RWPE2 (cell line): ENCODE results near the gene RPL13A.

ENCODE experiments used
- ATAC-seq: fragments of 200-7000 bp; cut with Tn5 transposase; 3 replicates; pipeline ENCODE4 v1.9.1; 2021; ENCODE audit warnings: low read depth
- DNase-seq: peaks from one replicate; pipeline ENCODE4 v3.0.0-alpha.2; 2020; ENCODE audit warnings: low spot score
- H3K27ac ChIP-seq: fragments of 450-650 bp; 2 replicates; pipeline ENCODE4 v1.5.1; 2017; ENCODE audit warnings: mild to moderate bottlenecking; ENCODE audit not compliant: poor library complexity, severe bottlenecking
- H3K27me3 ChIP-seq: fragments of 250-450 bp; sonication (Bioruptor Pico); 2 replicates; pipeline ENCODE4 v1.5.1; 2021; ENCODE audit warnings: mild to moderate bottlenecking, moderate library complexity; ENCODE audit not compliant: insufficient read depth, poor library complexity, severe bottlenecking
- H3K36me3 ChIP-seq: fragments of 250-450 bp; sonication (Bioruptor Pico); 2 replicates; pipeline ENCODE4 v1.5.1; 2020; ENCODE audit warnings: low read depth, mild to moderate bottlenecking, moderate library complexity
- H3K4me1 ChIP-seq: fragments of 250-450 bp; sonication (Bioruptor Pico); 2 replicates; pipeline ENCODE4 v1.5.1; 2021; ENCODE audit warnings: mild to moderate bottlenecking, moderate library complexity; ENCODE audit not compliant: insufficient read depth, poor library complexity, severe bottlenecking
- H3K4me3 ChIP-seq: fragments of 250-450 bp; sonication (Bioruptor Pico); 2 replicates; pipeline ENCODE4 v1.5.1; 2021; ENCODE audit warnings: mild to moderate bottlenecking, moderate library complexity; ENCODE audit not compliant: severe bottlenecking
- H3K9me3 ChIP-seq: fragments of 250-450 bp; sonication (Bioruptor Pico); 2 replicates; pipeline ENCODE4 v1.5.1; 2021; ENCODE audit warnings: mild to moderate bottlenecking, moderate library complexity; ENCODE audit not compliant: severe bottlenecking
- TF ChIP-seq, protein P1 (sequence below): fragments of 450-650 bp; IDR thresholded peaks from one replicate; pipeline ENCODE4 v1.5.1; 2017; ENCODE audit warnings: mild to moderate bottlenecking, moderate library complexity; ENCODE audit not compliant: poor library complexity, severe bottlenecking

Gene RPL13A

DNA sequence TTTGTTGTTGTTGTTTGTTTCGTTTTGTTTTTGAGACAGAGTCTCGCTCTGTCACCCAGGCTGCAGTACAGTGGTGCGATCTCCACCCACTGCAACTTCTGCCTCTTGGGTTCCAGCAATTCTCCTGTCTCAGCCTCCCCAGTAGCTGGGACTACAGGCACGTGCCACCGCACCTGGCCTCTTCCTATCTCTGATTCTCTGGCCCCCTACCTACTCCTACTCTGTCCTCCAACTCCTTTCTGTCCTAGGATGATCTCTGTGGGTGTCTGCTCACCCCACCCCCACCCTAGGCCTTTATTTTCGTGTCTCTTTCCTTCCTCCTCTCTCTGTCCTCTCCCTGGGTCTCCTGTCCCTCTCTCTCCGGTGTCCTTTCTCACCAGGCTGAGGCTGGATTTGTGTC lies 37.0 kb upstream of the RPL13A start:
- Histone ChIP-seq H3K36me3 (peaks cover 30% of the 10 kb centered on the region), H3K27me3 (no peaks in the 10 kb centered on the region), H3K4me1 (peaks cover 6% of the 10 kb centered on the region), H3K9me3 (no peaks in the 10 kb centered on the region), H3K4me3 (peak overlapping the region; percentile 76), H3K27ac (peak overlapping the region; percentile 81)
- TF ChIP-seq, protein P1, sequence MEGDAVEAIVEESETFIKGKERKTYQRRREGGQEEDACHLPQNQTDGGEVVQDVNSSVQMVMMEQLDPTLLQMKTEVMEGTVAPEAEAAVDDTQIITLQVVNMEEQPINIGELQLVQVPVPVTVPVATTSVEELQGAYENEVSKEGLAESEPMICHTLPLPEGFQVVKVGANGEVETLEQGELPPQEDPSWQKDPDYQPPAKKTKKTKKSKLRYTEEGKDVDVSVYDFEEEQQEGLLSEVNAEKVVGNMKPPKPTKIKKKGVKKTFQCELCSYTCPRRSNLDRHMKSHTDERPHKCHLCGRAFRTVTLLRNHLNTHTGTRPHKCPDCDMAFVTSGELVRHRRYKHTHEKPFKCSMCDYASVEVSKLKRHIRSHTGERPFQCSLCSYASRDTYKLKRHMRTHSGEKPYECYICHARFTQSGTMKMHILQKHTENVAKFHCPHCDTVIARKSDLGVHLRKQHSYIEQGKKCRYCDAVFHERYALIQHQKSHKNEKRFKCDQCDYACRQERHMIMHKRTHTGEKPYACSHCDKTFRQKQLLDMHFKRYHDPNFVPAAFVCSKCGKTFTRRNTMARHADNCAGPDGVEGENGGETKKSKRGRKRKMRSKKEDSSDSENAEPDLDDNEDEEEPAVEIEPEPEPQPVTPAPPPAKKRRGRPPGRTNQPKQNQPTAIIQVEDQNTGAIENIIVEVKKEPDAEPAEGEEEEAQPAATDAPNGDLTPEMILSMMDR, result no peak
- no peak for ATAC-seq
- DNase-seq, result no peak

DNA sequence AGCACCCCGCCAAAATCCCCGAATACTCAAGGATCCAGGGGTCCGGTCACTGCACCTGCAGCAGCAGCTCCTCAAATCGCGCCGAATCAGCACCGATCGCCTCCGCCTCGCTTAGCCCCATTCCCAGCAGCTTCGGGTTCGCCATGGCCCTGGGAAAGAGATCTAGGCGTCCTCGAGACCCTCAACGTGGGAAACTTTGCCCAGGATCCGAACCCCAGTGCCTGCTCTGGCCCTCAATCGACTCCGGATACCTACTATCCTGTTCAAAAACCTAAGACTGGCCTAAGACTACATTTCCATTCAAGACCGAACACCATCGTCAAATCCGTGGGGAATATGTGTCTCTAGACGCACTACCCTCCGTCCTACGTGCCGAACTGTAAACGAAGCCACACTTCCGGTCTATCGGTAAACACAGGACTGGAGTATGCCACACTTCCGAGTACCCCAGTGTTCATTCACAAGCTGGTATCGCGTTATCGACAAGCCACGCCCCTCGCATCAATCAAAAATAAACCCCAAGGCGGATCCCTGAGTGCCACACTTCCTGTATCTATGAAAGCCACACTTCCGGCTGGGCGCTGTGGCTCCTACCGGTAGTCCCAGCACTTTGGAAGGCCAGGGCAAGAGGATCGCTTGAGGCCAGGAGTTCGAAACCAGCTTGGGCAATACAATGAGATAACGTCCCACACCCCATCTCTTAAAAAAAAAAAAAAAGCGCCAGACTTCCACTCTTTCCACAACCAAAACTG lies 35.8 kb upstream of the RPL13A start, which contains the start of gene PIH1D1:
Gene PIH1D1, minus strand, starts transcription at position 385 of the 752 bp plus-strand sequence. Its CDS starts 240 bp downstream, at position 145.
- DNase-seq (peak; percentile 97), ATAC-seq (peak; percentile 74)
- peak within 1 kb of the TSS; percentile 76 for H3K4me3 ChIP-seq
- no peaks in the 10 kb centered on the region for H3K27me3 ChIP-seq
- H3K27ac ChIP-seq, result peak within 1 kb of the TSS; percentile 81
- H3K36me3 ChIP-seq, result peaks cover 28% of the 10 kb centered on the region
- TF ChIP-seq, protein P1, result peak; percentile 3
- H3K4me1 ChIP-seq, result peaks cover 6% of the 10 kb centered on the region
- H3K9me3 ChIP-seq, result no peaks in the 10 kb centered on the region

DNA sequence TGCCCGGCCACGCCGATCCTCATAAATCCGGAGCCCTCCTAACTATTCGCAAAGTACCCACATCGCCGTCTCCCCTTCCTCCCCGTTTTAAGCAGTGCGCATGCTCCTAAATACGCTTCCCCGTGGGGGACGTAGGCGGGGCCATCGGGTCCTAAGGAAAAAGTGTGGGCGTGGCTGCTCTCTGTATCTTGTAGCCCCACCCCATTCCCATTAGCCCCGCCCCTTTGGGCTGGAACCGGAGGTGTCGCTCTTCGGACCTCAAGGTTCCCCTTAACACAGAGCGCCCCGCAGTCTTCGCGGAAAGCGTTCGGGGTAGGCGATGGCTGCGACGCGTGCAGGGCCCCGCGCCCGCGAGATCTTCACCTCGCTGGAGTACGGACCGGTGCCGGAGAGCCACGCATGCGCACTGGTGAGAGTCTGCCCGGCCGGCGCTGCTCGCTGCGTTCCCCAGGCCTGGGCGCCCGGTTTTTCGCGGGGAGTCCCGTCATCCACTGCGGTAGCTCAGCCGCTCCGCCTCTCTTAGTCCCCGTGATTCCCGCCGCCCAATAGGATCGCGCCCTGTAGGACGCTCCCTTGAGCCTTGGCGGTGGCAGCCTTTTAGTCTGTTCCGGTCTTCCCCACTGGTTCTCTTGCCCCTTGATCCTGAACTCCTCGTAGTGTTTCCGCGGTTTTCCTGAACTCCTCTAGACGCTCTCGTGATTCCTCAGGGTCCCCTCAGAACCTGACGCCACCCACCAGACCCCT lies 34.2 kb upstream of the RPL13A start, which contains the start of gene ALDH16A1:
Gene ALDH16A1, plus strand, starts transcription at position 213 of the 744 bp plus-strand sequence. Its CDS starts 107 bp downstream, at position 320.
- Histone ChIP-seq H3K4me1 (peaks cover 6% of the 10 kb centered on the region), H3K9me3 (no peaks in the 10 kb centered on the region), H3K27ac (peak within 1 kb of the TSS; percentile 81), H3K36me3 (peaks cover 26% of the 10 kb centered on the region), H3K4me3 (peak within 1 kb of the TSS; percentile 76), H3K27me3 (no peaks in the 10 kb centered on the region)
- DNase-seq (peak; percentile 97), ATAC-seq (peak; percentile 94)
- TF ChIP-seq, protein P1, result no peak

DNA sequence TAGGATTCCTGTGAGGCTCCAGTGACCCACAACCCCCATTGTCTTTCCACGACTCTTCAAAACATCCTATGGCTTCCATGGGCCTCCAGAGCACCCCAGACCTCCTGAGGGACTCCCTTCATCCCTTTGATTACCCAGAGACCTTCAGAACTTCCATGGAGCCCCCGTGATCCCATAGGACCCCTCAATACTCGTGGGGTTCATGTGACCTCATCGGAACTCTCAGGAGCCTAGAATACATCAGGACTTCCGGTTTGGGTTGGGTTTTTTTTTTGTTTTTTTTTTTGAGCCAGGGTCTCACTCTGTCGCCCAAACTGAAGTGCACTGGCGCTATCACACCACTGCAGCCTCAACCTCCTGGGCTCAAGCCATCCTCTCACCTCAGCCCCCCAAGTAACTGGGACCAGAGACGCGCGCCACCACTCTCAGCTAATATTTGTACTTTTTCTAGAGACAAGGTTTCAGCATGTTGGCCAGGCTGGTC lies 33.6 kb upstream of the RPL13A start:
- Histone ChIP-seq H3K9me3 (no peaks in the 10 kb centered on the region), H3K36me3 (peaks cover 21% of the 10 kb centered on the region), H3K4me3 (peak overlapping the region; percentile 47), H3K4me1 (peaks cover 6% of the 10 kb centered on the region), H3K27ac (peak overlapping the region; percentile 81), H3K27me3 (no peaks in the 10 kb centered on the region)
- TF ChIP-seq, protein P1, result no peak
- DNase-seq (no peak), ATAC-seq (no peak)
